SK-N-SH treated with all-trans-retinoic acid at 6 μM for 48 hours (cell line): ENCODE results near the gene TNFRSF25.

Experiments used
- ATAC-seq: fragments of 200-7000 bp; cut with Tn5 transposase; 3 replicates; pipeline ENCODE4 v1.9.1; 2020; ENCODE audit warnings: mild to moderate bottlenecking, moderate library complexity
- ARNTL ChIP-seq: fragments of 450-650 bp; formaldehyde crosslinking; IDR thresholded peaks from 2 replicates; pipeline ENCODE4 v1.5.0; 2020; ENCODE audit warnings: low read depth, mild to moderate bottlenecking, moderate library complexity, borderline replicate concordance
- BACH2 ChIP-seq: fragments of 250-450 bp; sonication (Bioruptor Pico); IDR thresholded peaks from 2 replicates; pipeline ENCODE4 v1.9.0; 2021; ENCODE audit warnings: mild to moderate bottlenecking, borderline replicate concordance
- CREB5 ChIP-seq: fragments of 250-450 bp; sonication (Bioruptor Pico); IDR thresholded peaks from 2 replicates; pipeline ENCODE4 v1.5.1; 2020; ENCODE audit warnings: low read depth, mild to moderate bottlenecking, moderate library complexity
- CSDC2 ChIP-seq: fragments of 250-450 bp; sonication (Bioruptor Pico); IDR thresholded peaks from 2 replicates; pipeline ENCODE4 v1.5.0; 2020; ENCODE audit warnings: mild to moderate bottlenecking, moderate library complexity
- CSRNP3 ChIP-seq: fragments of 250-450 bp; sonication (Bioruptor Pico); IDR thresholded peaks from 2 replicates; pipeline ENCODE4 v1.5.1; 2021; ENCODE audit warnings: mild to moderate bottlenecking, moderate library complexity
- ESRRG ChIP-seq: fragments of 250-450 bp; sonication (Bioruptor Pico); IDR thresholded peaks from 2 replicates; pipeline ENCODE4 v1.6.1; 2021; ENCODE audit warnings: mild to moderate bottlenecking
- GLIS3 ChIP-seq: fragments of 250-450 bp; sonication (Bioruptor Pico); IDR thresholded peaks from 2 replicates; pipeline ENCODE4 v1.5.0; 2020; ENCODE audit warnings: mild to moderate bottlenecking, moderate library complexity
- ISL1 ChIP-seq: fragments of 250-450 bp; sonication (Bioruptor Pico); IDR thresholded peaks from 2 replicates; pipeline ENCODE4 v2.1.2; 2022; ENCODE audit warnings: mild to moderate bottlenecking, moderate library complexity
- OSR1 ChIP-seq: fragments of 250-450 bp; sonication (Bioruptor Pico); IDR thresholded peaks from 2 replicates; pipeline ENCODE4 v1.8.0; 2022; ENCODE audit warnings: moderate library complexity, mild to moderate bottlenecking, inconsistent platforms
- PATZ1 ChIP-seq: fragments of 250-450 bp; sonication (Bioruptor Pico); IDR thresholded peaks from 2 replicates; pipeline ENCODE4 v1.8.0; 2020; ENCODE audit warnings: mild to moderate bottlenecking, moderate library complexity, borderline replicate concordance
- POU6F1 ChIP-seq: fragments of 250-450 bp; sonication (Bioruptor Pico); IDR thresholded peaks from 2 replicates; pipeline ENCODE4 v1.8.0; 2021; ENCODE audit warnings: low read depth, mild to moderate bottlenecking, moderate library complexity, borderline replicate concordance
- PPARA ChIP-seq: fragments of 250-450 bp; sonication (Bioruptor Pico); IDR thresholded peaks from 2 replicates; pipeline ENCODE4 v1.5.0; 2020; ENCODE audit warnings: mild to moderate bottlenecking, borderline replicate concordance
- RARB ChIP-seq: fragments of 250-450 bp; sonication (Bioruptor Pico); IDR thresholded peaks from 2 replicates; pipeline ENCODE4 v1.8.0; 2021; ENCODE audit warnings: mild to moderate bottlenecking, moderate library complexity
- SNAI2 ChIP-seq: fragments of 250-450 bp; sonication (Bioruptor Pico); IDR thresholded peaks from 2 replicates; pipeline ENCODE4 v1.5.0; 2020; ENCODE audit warnings: mild to moderate bottlenecking, moderate library complexity
- TCF4 ChIP-seq: fragments of 250-450 bp; sonication (Bioruptor Pico); IDR thresholded peaks from 2 replicates; pipeline ENCODE4 v1.8.0; 2021; ENCODE audit warnings: mild to moderate bottlenecking, moderate library complexity, borderline replicate concordance
- TOX ChIP-seq: fragments of 250-450 bp; sonication (Bioruptor Pico); IDR thresholded peaks from 2 replicates; pipeline ENCODE4 v1.8.0; 2021; ENCODE audit warnings: mild to moderate bottlenecking, moderate library complexity, borderline replicate concordance
- ZC3H10 ChIP-seq: fragments of 250-450 bp; sonication (Bioruptor Pico); IDR thresholded peaks from 2 replicates; pipeline ENCODE4 v1.5.1; 2021; ENCODE audit warnings: mild to moderate bottlenecking, moderate library complexity
- ZFP3 ChIP-seq: fragments of 250-450 bp; sonication (Bioruptor Pico); IDR thresholded peaks from 2 replicates; pipeline ENCODE4 v1.5.0; 2020; ENCODE audit warnings: mild to moderate bottlenecking, moderate library complexity
- ZNF565 ChIP-seq: fragments of 450-650 bp; formaldehyde crosslinking; conservative IDR thresholded peaks from 2 replicates; pipeline ENCODE4 v1.5.0; 2020; ENCODE audit warnings: low read depth, mild to moderate bottlenecking, moderate library complexity
- ZNF70 ChIP-seq: fragments of 450-650 bp; formaldehyde crosslinking; IDR thresholded peaks from 2 replicates; pipeline ENCODE4 v1.5.0; 2020; ENCODE audit warnings: mild to moderate bottlenecking, moderate library complexity
- ZNF8 ChIP-seq: fragments of 450-650 bp; formaldehyde crosslinking; IDR thresholded peaks from 2 replicates; pipeline ENCODE4 v1.5.0; 2020; ENCODE audit warnings: mild to moderate bottlenecking, moderate library complexity

Gene TNFRSF25

GRCh38 chr1:6465461-6466005, 440 bp downstream of the TNFRSF25 start:
- no peak for ATAC-seq
- no peak for TF ChIP-seq ZNF70 (CRISPR knock-in tag)
- TF ChIP-seq ZNF8 = no peak
- no peak for TF ChIP-seq BACH2 (CRISPR knock-in tag)
- TF ChIP-seq ESRRG (CRISPR knock-in tag) = no peak
- TF ChIP-seq ZFP3 (CRISPR knock-in tag) = no peak
- TF ChIP-seq CSRNP3 = no peak
- no peak for TF ChIP-seq CREB5 (CRISPR knock-in tag)
- TF ChIP-seq PATZ1 = no peak
- TF ChIP-seq TOX (CRISPR knock-in tag) = no peak
- no peak for TF ChIP-seq POU6F1 (CRISPR knock-in tag)
- TF ChIP-seq CSDC2 = no peak
- TF ChIP-seq ISL1 (CRISPR knock-in tag) = no peak
- TF ChIP-seq RARB (CRISPR knock-in tag) = no peak
- no peak for TF ChIP-seq TCF4 (CRISPR knock-in tag)
- no peak for TF ChIP-seq SNAI2
- no peak for TF ChIP-seq ARNTL (CRISPR knock-in tag)
- TF ChIP-seq ZNF565 (CRISPR knock-in tag) = no peak
- TF ChIP-seq, all 23 proteins: peak for 0

GRCh38 chr1:6464915-6465314, 1.1 kb downstream of the TNFRSF25 start:
- no peak for ATAC-seq
- TF ChIP-seq CSRNP3 (no peak), ZNF70 (CRISPR knock-in tag) (no peak), ZC3H10 (CRISPR knock-in tag) (no peak), BACH2 (CRISPR knock-in tag) (no peak), PPARA (CRISPR knock-in tag) (no peak), CREB5 (CRISPR knock-in tag) (no peak), PATZ1 (no peak), ZNF565 (CRISPR knock-in tag) (no peak), OSR1 (CRISPR knock-in tag) (no peak), SNAI2 (no peak), RARB (CRISPR knock-in tag) (no peak), ISL1 (CRISPR knock-in tag) (no peak), TOX (CRISPR knock-in tag) (no peak), GLIS3 (CRISPR knock-in tag) (no peak), ZNF8 (no peak)
